Natural killer cell treated with Interleukin-12 subunit alpha and Interleukin-12 subunit beta and Interleukin-15 and Interleukin-18, amount 100 ng/mL, for 72 hours (primary cell): ENCODE measurements around the gene AKAP6. TPM values are rescaled to one million over a fixed set of nuclear protein-coding genes. Genes with fewer than 3 reads are reported as not detected.

Source experiments
- ATAC-seq, 2 donors: fragments of 150-1000 bp; cut with Tn5 transposase in 1 of 2; sonication (Bioruptor Pico), chemical (Tn5 transposase) in 1 of 2; 2 replicates each; pipeline ENCODE4 v1.10.0; 2021
- DNase-seq: peaks from one replicate; pipeline ENCODE4 v3.0.0; 2022; ENCODE audit warnings: low spot score
- H3K27ac Mint-ChIP-seq, 2 donors: 1 replicate in 1 of 2; 2 replicates in 1 of 2; pipeline ENCODE4 v1.8.0; 2022; ENCODE audit warnings: mixed read lengths in 2 of 2, mild to moderate bottlenecking in 1 of 2, moderate library complexity in 1 of 2
- H3K27me3 Mint-ChIP-seq, 2 donors: 1 replicate in 1 of 2; 2 replicates in 1 of 2; pipeline ENCODE4 v1.8.0; 2022; ENCODE audit warnings: mixed read lengths in 2 of 2
- H3K36me3 Mint-ChIP-seq: one replicate; pipeline ENCODE4 v1.8.0; 2022; ENCODE audit warnings: mixed read lengths
- H3K4me1 Mint-ChIP-seq, 2 donors: 1 replicate in 1 of 2; 2 replicates in 1 of 2; pipeline ENCODE4 v1.8.0; 2022; ENCODE audit warnings: low read depth in 2 of 2, mixed read lengths in 2 of 2, mild to moderate bottlenecking in 1 of 2
- H3K4me3 Mint-ChIP-seq: one replicate; pipeline ENCODE4 v1.8.0; 2022; ENCODE audit warnings: mixed read lengths
- H3K9me3 Mint-ChIP-seq: 2 replicates; pipeline ENCODE4 v1.8.0; 2022; ENCODE audit warnings: mixed read lengths
- total RNA-seq, 2 donors: library from RNA; stranded (reverse); gene quantifications; one replicate each; pipeline ENCODE4 v1.2.3, GENCODE V29; 2022

Gene AKAP6
- total RNA-seq, 2 donors from 2014 or later = 0.31 TPM; not detected in 1

GRCh38 chr14:32824195-32824594 lies 495.1 kb downstream of the AKAP6 start:
- no peak for DNase-seq
- Mint-ChIP-seq H3K4me1 (no peaks in the 10 kb centered on the region), H3K27me3 (no peaks in the 10 kb centered on the region), H3K36me3 (peaks cover 3% of the 10 kb centered on the region), H3K27ac (no peak overlapping the region), H3K4me3 (no peak overlapping the region), H3K9me3 (peaks cover 21% of the 10 kb centered on the region)
- ATAC-seq = no peak

GRCh38 chr14:32825058-32825457 lies 496.0 kb downstream of the AKAP6 start:
- Mint-ChIP-seq H3K4me3 (no peak overlapping the region), H3K4me1 (no peaks in the 10 kb centered on the region), H3K27me3 (no peaks in the 10 kb centered on the region), H3K9me3 (peaks cover 22% of the 10 kb centered on the region), H3K36me3 (no peaks in the 10 kb centered on the region), H3K27ac (no peak overlapping the region)
- no peak for DNase-seq
- ATAC-seq = no peak

GRCh38 chr14:32826404-32827082 lies 497.4 kb downstream of the AKAP6 start:
- H3K4me3 Mint-ChIP-seq = no peak overlapping the region
- ATAC-seq = no peak
- peaks cover 20% of the 10 kb centered on the region for H3K9me3 Mint-ChIP-seq
- no peaks in the 10 kb centered on the region for H3K27me3 Mint-ChIP-seq
- DNase-seq = no peak
- H3K27ac Mint-ChIP-seq = no peak overlapping the region
- H3K4me1 Mint-ChIP-seq = no peaks in the 10 kb centered on the region
- no peaks in the 10 kb centered on the region for H3K36me3 Mint-ChIP-seq

GRCh38 chr14:32827514-32827913 lies 498.4 kb downstream of the AKAP6 start:
- DNase-seq (no peak), ATAC-seq (no peak)
- H3K4me3 Mint-ChIP-seq = no peak overlapping the region
- no peaks in the 10 kb centered on the region for H3K4me1 Mint-ChIP-seq
- H3K36me3 Mint-ChIP-seq = no peaks in the 10 kb centered on the region
- H3K9me3 Mint-ChIP-seq = peaks cover 18% of the 10 kb centered on the region
- no peaks in the 10 kb centered on the region for H3K27me3 Mint-ChIP-seq
- H3K27ac Mint-ChIP-seq = no peak overlapping the region

- Mint-ChIP-seq H3K36me3 (no peaks in the 10 kb centered on the region), H3K27ac (no peak overlapping the region), H3K4me3 (no peak overlapping the region), H3K4me1 (no peaks in the 10 kb centered on the region), H3K27me3 (no peaks in the 10 kb centered on the region), H3K9me3 (peaks cover 5% of the 10 kb centered on the region)
- no peak for DNase-seq
- ATAC-seq = no peak
Observed at GRCh38 chr14:32835924-32836323, 506.8 kb downstream of the AKAP6 start.

GRCh38 chr14:32841698-32842097 lies 512.6 kb downstream of the AKAP6 start:
- H3K9me3 Mint-ChIP-seq = peaks cover 14% of the 10 kb centered on the region
- DNase-seq = no peak
- no peaks in the 10 kb centered on the region for H3K27me3 Mint-ChIP-seq
- H3K4me1 Mint-ChIP-seq = no peaks in the 10 kb centered on the region
- H3K36me3 Mint-ChIP-seq = no peaks in the 10 kb centered on the region
- H3K27ac Mint-ChIP-seq = no peak overlapping the region
- ATAC-seq = no peak
- no peak overlapping the region for H3K4me3 Mint-ChIP-seq

- no peak overlapping the region for H3K4me3 Mint-ChIP-seq
- no peak for ATAC-seq
Observed at GRCh38 chr14:32846821-32847365, 517.8 kb downstream of the AKAP6 start.

GRCh38 chr14:32847867-32848266 lies 518.8 kb downstream of the AKAP6 start:
- no peak overlapping the region for H3K27ac Mint-ChIP-seq
- no peak for DNase-seq
- no peak overlapping the region for H3K4me3 Mint-ChIP-seq
- H3K9me3 Mint-ChIP-seq = peaks cover 18% of the 10 kb centered on the region
- ATAC-seq = no peak
- no peaks in the 10 kb centered on the region for H3K27me3 Mint-ChIP-seq
- no peaks in the 10 kb centered on the region for H3K4me1 Mint-ChIP-seq
- H3K36me3 Mint-ChIP-seq = no peaks in the 10 kb centered on the region

More at GRCh38 chr14:32846821-32847365, 517.8 kb downstream of the AKAP6 start:
- no peaks in the 10 kb centered on the region for H3K36me3 Mint-ChIP-seq
- no peaks in the 10 kb centered on the region for H3K4me1 Mint-ChIP-seq
- peaks cover 18% of the 10 kb centered on the region for H3K9me3 Mint-ChIP-seq
- no peaks in the 10 kb centered on the region for H3K27me3 Mint-ChIP-seq
- DNase-seq = no peak
- H3K27ac Mint-ChIP-seq = no peak overlapping the region

GRCh38 chr14:32865827-32866376 lies 536.8 kb downstream of the AKAP6 start:
- Mint-ChIP-seq H3K4me1 (no peaks in the 10 kb centered on the region), H3K27ac (no peak overlapping the region), H3K36me3 (peaks cover 4% of the 10 kb centered on the region), H3K4me3 (no peak overlapping the region), H3K9me3 (peaks cover 27% of the 10 kb centered on the region), H3K27me3 (no peaks in the 10 kb centered on the region)
- DNase-seq (no peak), ATAC-seq (peak in 1 of 2 donors; percentile 9)

GRCh38 chr14:32883188-32883587 lies 554.1 kb downstream of the AKAP6 start:
- no peak for ATAC-seq
- Mint-ChIP-seq H3K27me3 (no peaks in the 10 kb centered on the region), H3K4me1 (no peaks in the 10 kb centered on the region), H3K9me3 (peaks cover 22% of the 10 kb centered on the region), H3K27ac (no peak overlapping the region), H3K36me3 (no peaks in the 10 kb centered on the region), H3K4me3 (no peak overlapping the region)
- DNase-seq = no peak

Other genes starting within 250 kb of the AKAP6 start
- not detected for gene RNU6-7, start 127.3 kb upstream of the AKAP6 start, total RNA-seq
- gene RNU6-8, start 126.0 kb upstream of the AKAP6 start, total RNA-seq = not detected